GM23248 (cell line): ENCODE measurements around the gene ZNF860. TPM values are rescaled to one million over a fixed set of nuclear protein-coding genes. Genes with fewer than 3 reads are reported as not detected.
A peak's percentile ranks its signal among the peaks of the same experiment; 100 is the strongest.

Experiments
- DNase-seq: peaks from one replicate; pipeline ENCODE4 v3.0.0-alpha.2; 2015
- H2AFZ ChIP-seq: fragments of 200-600 bp; sonication (generic); 2 replicates; pipeline ENCODE4 v1.6.1; 2016; ENCODE audit warnings: antibody characterized with exemption
- H3F3A ChIP-seq: fragments of 200-600 bp; sonication (generic); 2 replicates; pipeline ENCODE4 v1.6.1; 2016; ENCODE audit warnings: mild to moderate bottlenecking, antibody characterized with exemption, mixed run types; ENCODE audit not compliant: insufficient read depth
- H3K27ac ChIP-seq: fragments of 200-600 bp; sonication (generic); 2 replicates; pipeline ENCODE4 v1.5.1; 2016; ENCODE audit warnings: mild to moderate bottlenecking
- H3K27me3 ChIP-seq: fragments of 200-600 bp; sonication (generic); replicated peaks from 2 replicates; pipeline ENCODE4 v1.6.1; 2016; ENCODE audit warnings: mild to moderate bottlenecking; ENCODE audit not compliant: insufficient read depth
- H3K36me3 ChIP-seq: fragments of 200-600 bp; sonication (generic); 2 replicates; pipeline ENCODE4 v1.6.1; 2016; ENCODE audit warnings: low read depth, mild to moderate bottlenecking
- H3K4me1 ChIP-seq: fragments of 200-600 bp; sonication (generic); 2 replicates; pipeline ENCODE4 v1.6.1; 2016; ENCODE audit warnings: mild to moderate bottlenecking; ENCODE audit not compliant: insufficient read depth
- H3K4me2 ChIP-seq: fragments of 200-600 bp; sonication (generic); one replicate; pipeline ENCODE4 v1.6.1; 2016; ENCODE audit warnings: mild to moderate bottlenecking; ENCODE audit not compliant: unreplicated experiment
- H3K4me3 ChIP-seq: fragments of 200-600 bp; sonication (generic); 2 replicates; pipeline ENCODE4 v1.5.1; 2016; ENCODE audit warnings: mild to moderate bottlenecking
- H3K79me2 ChIP-seq: fragments of 200-600 bp; sonication (generic); 2 replicates; pipeline ENCODE4 v1.6.1; 2016; ENCODE audit warnings: mild to moderate bottlenecking; ENCODE audit not compliant: insufficient read depth
- H3K9ac ChIP-seq: fragments of 200-600 bp; sonication (generic); 2 replicates; pipeline ENCODE4 v1.6.1; 2016; ENCODE audit warnings: mild to moderate bottlenecking
- H3K9me2 ChIP-seq: fragments of 200-600 bp; sonication (generic); 2 replicates; pipeline ENCODE4 v1.6.1; 2016; ENCODE audit warnings: mixed run types, mild to moderate bottlenecking, moderate library complexity; ENCODE audit not compliant: insufficient read depth
- H3K9me3 ChIP-seq: fragments of 200-600 bp; sonication (generic); one replicate; pipeline ENCODE4 v1.6.1; 2017; ENCODE audit warnings: low read depth
- H4K20me1 ChIP-seq: fragments of 200-600 bp; sonication (generic); 2 replicates; pipeline ENCODE4 v1.6.0; 2016; ENCODE audit not compliant: insufficient read depth
- EZH2 ChIP-seq: fragments of 200-600 bp; sonication (generic); IDR thresholded peaks from 2 replicates; pipeline ENCODE4 v1.6.1; 2018; ENCODE audit warnings: antibody characterized with exemption, mild to moderate bottlenecking; ENCODE audit not compliant: insufficient read depth, poor library complexity, severe bottlenecking
- EZH2phosphoT487 ChIP-seq: fragments of 200-600 bp; sonication (generic); IDR thresholded peaks from 2 replicates; pipeline ENCODE4 v1.6.1; 2018; ENCODE audit warnings: antibody characterized with exemption, moderate library complexity, mild to moderate bottlenecking, low read depth; ENCODE audit not compliant: insufficient read depth
- WGBS, 2 experiments: methylation state at CpG; one replicate each; pipeline ENCODE4 v1.1.6; 2015 to 2017; ENCODE audit warnings: low lambda C conversion rate in 2 of 2, low coverage in 1 of 2; ENCODE audit errors: missing lambda C conversion rate in 2 of 2; 5-methylcytosine and 5-hydroxymethylcytosine counted together
- in situ Hi-C: fragments of 300-500 bp; cut with MboI; formaldehyde crosslinking; loops from 2 replicates; pipeline ENCODE4 v1.15.0; 2020
- polyA plus RNA-seq: library from polyadenylated mRNA; unstranded; fragments of >200 nt; fragmentation: Nextera tagmentation; extraction: Ambion mirVana; gene quantifications from 2 replicates; pipeline ENCODE4 v1.2.1, GENCODE V29; 2016
- total RNA-seq: library from RNA; depleted of rRNA; stranded (reverse); fragments of >200 nt; shearing (Covaris generic); gene quantifications from 2 replicates; pipeline ENCODE4 v1.2.3, GENCODE V29; 2014

ZNF860 gene
- total and polyA plus RNA-seq, 2 experiments from 2014 or later = 0.08 to 0.43 TPM

GRCh38 chr3:31936420-31937060, 45.0 kb upstream of the ZNF860 start:
- Histone ChIP-seq H3K4me3 (no peak overlapping the region), H3K9ac (no peak overlapping the region), H3K27me3 (no peaks in the 10 kb centered on the region), H3K4me2 (no peak overlapping the region), H4K20me1 (no peaks in the 10 kb centered on the region), H3K9me2 (no peaks in the 10 kb centered on the region), H3F3A (no peaks in the 10 kb centered on the region), H2AFZ (no peak overlapping the region), H3K36me3 (no peaks in the 10 kb centered on the region), H3K9me3 (no peaks in the 10 kb centered on the region), H3K4me1 (no peaks in the 10 kb centered on the region), H3K27ac (no peak overlapping the region), H3K79me2 (no peaks in the 10 kb centered on the region)
- TF ChIP-seq EZH2phosphoT487 (no peak), EZH2 (no peak)
- DNase-seq = peak; percentile 12
- 6% methylated on average over 1 of the region's 1 CpG for WGBS, 2 experiments
- in situ Hi-C loops = no loop called here

GRCh38 chr3:31937225-31937624, 44.3 kb upstream of the ZNF860 start:
- Histone ChIP-seq H3K9me3 (no peaks in the 10 kb centered on the region), H3K4me2 (no peak overlapping the region), H3K9ac (no peak overlapping the region), H2AFZ (no peak overlapping the region), H3K9me2 (no peaks in the 10 kb centered on the region), H4K20me1 (no peaks in the 10 kb centered on the region), H3K79me2 (no peaks in the 10 kb centered on the region), H3K36me3 (no peaks in the 10 kb centered on the region), H3K27me3 (no peaks in the 10 kb centered on the region), H3K4me1 (no peaks in the 10 kb centered on the region), H3F3A (no peaks in the 10 kb centered on the region), H3K4me3 (no peak overlapping the region), H3K27ac (no peak overlapping the region)
- DNase-seq = no peak
- 81 to 83% methylated on average over 2 to 4 of the region's 4 CpGs for WGBS, 2 experiments
- TF ChIP-seq EZH2 = no peak
- no peak for TF ChIP-seq EZH2phosphoT487
- in situ Hi-C loops = no loop called here

- H3K9me2 ChIP-seq = no peaks in the 10 kb centered on the region
- H2AFZ ChIP-seq = no peak overlapping the region
- no peak for DNase-seq
- no peaks in the 10 kb centered on the region for H3K79me2 ChIP-seq
- H3K9me3 ChIP-seq = no peaks in the 10 kb centered on the region
- no peak overlapping the region for H3K4me3 ChIP-seq
- no peaks in the 10 kb centered on the region for H3F3A ChIP-seq
- no peaks in the 10 kb centered on the region for H3K27me3 ChIP-seq
- 84 to 93% methylated on average over 2 of the region's 2 CpGs for WGBS, 2 experiments
- no peaks in the 10 kb centered on the region for H3K36me3 ChIP-seq
- no peak overlapping the region for H3K27ac ChIP-seq
- H3K4me2 ChIP-seq = no peak overlapping the region
- H3K4me1 ChIP-seq = peaks cover 7% of the 10 kb centered on the region
- no peaks in the 10 kb centered on the region for H4K20me1 ChIP-seq
- in situ Hi-C loops = no loop called here
- no peak overlapping the region for H3K9ac ChIP-seq
- TF ChIP-seq EZH2 (no peak), EZH2phosphoT487 (no peak)
Observed at GRCh38 chr3:31942446-31942845, 39.1 kb upstream of the ZNF860 start.

GRCh38 chr3:31943041-31943440, 38.5 kb upstream of the ZNF860 start:
- no peak for TF ChIP-seq EZH2phosphoT487
- no peak for TF ChIP-seq EZH2
- no peaks in the 10 kb centered on the region for H3F3A ChIP-seq
- in situ Hi-C loops = no loop called here
- H3K9ac ChIP-seq = no peak overlapping the region
- H3K4me1 ChIP-seq = peaks cover 7% of the 10 kb centered on the region
- no peaks in the 10 kb centered on the region for H3K9me3 ChIP-seq
- no peaks in the 10 kb centered on the region for H3K9me2 ChIP-seq
- no peak overlapping the region for H3K4me2 ChIP-seq
- no peak overlapping the region for H2AFZ ChIP-seq
- DNase-seq = no peak
- H3K36me3 ChIP-seq = no peaks in the 10 kb centered on the region
- H3K4me3 ChIP-seq = no peak overlapping the region
- H3K27ac ChIP-seq = no peak overlapping the region
- H3K79me2 ChIP-seq = no peaks in the 10 kb centered on the region
- H3K27me3 ChIP-seq = no peaks in the 10 kb centered on the region
- H4K20me1 ChIP-seq = no peaks in the 10 kb centered on the region

GRCh38 chr3:31945738-31946052, 35.9 kb upstream of the ZNF860 start:
- TF ChIP-seq EZH2 (no peak), EZH2phosphoT487 (no peak)
- Histone ChIP-seq H3K9ac (no peak overlapping the region), H4K20me1 (no peaks in the 10 kb centered on the region), H3K4me3 (no peak overlapping the region), H3K79me2 (no peaks in the 10 kb centered on the region), H3K27ac (no peak overlapping the region), H3K9me3 (no peaks in the 10 kb centered on the region), H3K27me3 (no peaks in the 10 kb centered on the region), H3K36me3 (no peaks in the 10 kb centered on the region), H3K9me2 (no peaks in the 10 kb centered on the region), H2AFZ (no peak overlapping the region), H3K4me2 (no peak overlapping the region), H3F3A (no peaks in the 10 kb centered on the region), H3K4me1 (peaks cover 7% of the 10 kb centered on the region)
- peak; percentile 70 for DNase-seq
- 11 to 13% methylated on average over 3 of the region's 3 CpGs for WGBS, 2 experiments
- in situ Hi-C loops = no loop called here
